GM18507 (cell line): ENCODE results near the gene MYBPH.

ENCODE experiments used
- DNase-seq: peaks from one replicate; pipeline ENCODE4 v3.0.0; 2011; ENCODE audit warnings: low read depth; ENCODE audit not compliant: insufficient read length; ENCODE audit errors: extremely low spot score
- FAIRE-seq: peaks from 2 replicates; lab custom pipeline; 2011; peaks lifted over from hg19 to GRCh38; lab: Jason Lieb, UNC

Gene MYBPH

GRCh38 chr1:203175237-203175826 lies at the start of gene MYBPH:
MYBPH (minus strand) TSS chr1:203175826; CDS start chr1:203175755, 71 bp downstream.
- FAIRE-seq (no peak), DNase-seq (no peak)

DNA sequence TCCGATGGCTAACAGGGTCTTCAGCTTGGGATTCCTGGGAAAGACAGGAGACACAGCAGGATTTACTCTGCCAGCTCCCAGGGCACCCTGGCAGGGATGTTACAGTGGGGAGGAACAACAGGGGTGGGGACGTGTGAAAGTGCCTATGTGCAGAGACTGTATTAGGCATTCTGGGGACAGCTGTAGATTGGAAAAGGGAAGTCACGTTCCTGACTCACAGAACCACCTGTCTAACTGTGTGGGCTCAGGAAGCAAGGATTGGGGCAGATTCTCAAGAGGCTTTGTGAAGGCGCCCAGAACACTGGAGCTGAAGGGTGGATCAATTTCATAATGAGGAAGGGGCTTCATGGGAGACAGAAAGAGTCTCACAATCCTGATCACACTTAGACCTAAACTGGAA lies 49.4 kb upstream of the MYBPH start:
- no peak for FAIRE-seq

DNA sequence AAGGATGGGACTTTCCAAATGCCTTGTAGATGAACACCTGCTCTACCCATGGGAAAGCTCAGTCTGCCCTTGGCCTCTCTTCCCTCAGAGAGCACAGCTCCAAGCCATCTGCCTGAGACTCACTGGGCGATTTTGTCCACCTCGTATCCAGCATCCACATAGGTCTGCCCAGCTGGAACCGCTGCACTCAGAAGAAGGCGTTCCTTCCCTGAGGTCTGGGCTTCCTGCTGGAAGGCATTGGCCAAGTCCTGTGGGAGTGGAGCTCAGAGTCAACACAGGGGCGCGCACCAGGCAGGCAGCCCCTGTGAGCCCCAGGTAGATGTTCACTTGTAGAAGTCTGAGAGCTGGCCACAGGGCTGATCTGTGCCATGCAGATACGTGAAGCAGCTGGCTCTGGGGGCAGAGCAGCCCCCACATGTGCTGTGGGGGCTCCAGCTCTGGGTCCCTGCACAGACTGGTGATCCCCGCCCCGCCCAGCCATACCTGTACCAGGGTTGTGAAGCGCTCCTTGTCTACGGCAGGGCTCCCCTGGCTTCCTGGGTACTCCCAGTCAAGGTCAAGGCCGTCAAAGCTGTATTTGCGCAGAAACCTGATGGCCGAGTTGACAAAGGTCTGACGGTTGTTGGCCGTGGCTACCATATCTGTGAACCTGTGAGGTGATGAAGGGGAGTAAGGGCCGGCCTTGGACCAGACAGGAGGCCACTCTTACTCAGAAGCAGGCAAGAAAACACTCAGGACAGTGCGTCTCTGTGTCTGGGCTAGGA lies 47.6 kb upstream of the MYBPH start:
- FAIRE-seq (no peak), DNase-seq (no peak)

More for the DNA sequence above, 49.4 kb upstream of the MYBPH start:
- DNase-seq = no peak

GRCh38 chr1:203219934-203220333 lies 44.3 kb upstream of the MYBPH start:
- no peak for FAIRE-seq

DNA sequence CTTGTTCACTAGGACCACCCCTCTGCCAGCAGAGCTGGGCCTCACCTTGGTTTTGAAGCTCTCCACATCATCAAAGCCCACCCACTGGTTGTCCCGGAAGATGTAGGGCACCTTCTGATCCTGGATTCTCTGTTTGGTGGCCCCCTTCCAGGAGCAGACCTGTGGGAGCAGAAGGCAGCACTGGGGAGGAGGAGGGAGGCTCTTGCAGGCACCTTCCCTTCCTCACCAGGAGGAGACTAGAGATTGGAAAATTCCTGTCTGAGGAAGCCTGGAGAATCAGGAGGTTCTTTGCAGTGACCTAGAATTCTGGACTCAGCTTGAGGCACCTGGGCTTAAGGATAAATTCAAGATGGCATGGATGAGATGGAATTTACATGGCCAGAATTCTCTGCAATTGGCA lies 43.5 kb upstream of the MYBPH start:
- FAIRE-seq = no peak
- DNase-seq = no peak

More at GRCh38 chr1:203219934-203220333, 44.3 kb upstream of the MYBPH start:
- no peak for DNase-seq

DNA sequence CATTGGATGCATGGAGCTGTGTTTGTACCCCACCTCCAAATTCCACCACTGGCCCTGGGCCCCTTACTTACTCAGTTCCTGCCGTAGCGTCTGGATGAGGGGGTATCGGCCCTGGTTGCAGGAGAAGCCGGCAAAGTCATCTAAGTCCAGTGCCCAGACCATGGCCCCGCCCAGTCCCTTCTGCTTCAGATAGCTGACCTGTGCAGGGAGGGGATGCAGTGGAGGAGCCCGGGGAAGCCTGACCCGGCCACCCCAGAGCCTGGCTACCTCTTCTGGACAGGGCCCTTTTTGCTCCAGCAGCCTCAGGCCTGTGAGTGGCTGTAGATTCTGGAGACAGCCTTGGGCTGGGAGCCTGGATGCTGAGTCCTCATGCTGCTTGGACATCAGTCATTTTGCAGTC lies 42.0 kb upstream of the MYBPH start:
- no peak for FAIRE-seq
- DNase-seq = no peak

GRCh38 chr1:203217139-203217655 lies 41.6 kb upstream of the MYBPH start:
- DNase-seq = no peak
- FAIRE-seq = no peak

DNA sequence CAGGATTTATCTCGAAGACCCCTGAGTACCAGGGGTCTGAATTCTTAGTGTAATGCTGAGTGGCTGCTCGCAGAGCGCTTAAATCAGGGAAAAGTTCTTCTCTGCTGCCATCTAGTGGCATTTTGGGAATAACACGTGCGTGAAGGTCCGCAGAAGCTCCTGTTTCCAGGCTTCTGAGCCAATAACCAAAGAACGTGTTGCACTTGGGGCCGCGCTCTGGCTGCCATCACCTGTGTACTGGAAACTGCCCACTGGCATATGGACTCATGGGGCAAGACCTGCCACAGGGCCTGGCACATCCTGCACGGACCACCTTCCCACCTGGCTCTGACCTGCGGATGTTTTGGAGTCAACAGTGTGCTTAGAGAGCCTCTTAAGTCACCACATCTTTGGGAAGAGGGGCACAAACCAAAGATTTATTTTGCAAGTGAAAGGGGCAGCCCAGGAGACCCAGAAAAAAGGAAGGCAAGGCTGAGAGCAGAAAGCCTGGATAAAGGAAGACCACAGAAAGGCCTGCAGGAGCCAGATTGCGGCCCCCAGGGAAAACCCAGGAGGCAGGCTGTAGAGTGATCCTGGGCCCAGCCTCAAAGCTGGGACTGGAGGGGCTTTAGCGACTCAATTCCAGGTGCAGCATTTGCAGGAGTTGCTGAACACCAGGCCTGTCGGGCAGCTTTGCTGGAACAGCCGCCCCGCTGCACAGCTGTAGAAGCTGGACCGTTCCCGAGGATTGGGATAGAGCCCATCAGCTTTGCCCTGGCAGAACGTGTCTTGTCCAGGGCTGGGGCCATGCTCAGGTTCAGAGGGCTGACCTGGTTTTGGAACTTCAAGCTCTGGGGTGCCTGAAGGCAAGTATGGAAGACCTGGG lies 40.9 kb upstream of the MYBPH start:
- FAIRE-seq = peak; percentile 81
- DNase-seq = peak; percentile 43

- DNase-seq (no peak), FAIRE-seq (no peak)
These were observed 39.9 kb upstream of the MYBPH start for GRCh38 chr1:203215573-203215972.

DNA sequence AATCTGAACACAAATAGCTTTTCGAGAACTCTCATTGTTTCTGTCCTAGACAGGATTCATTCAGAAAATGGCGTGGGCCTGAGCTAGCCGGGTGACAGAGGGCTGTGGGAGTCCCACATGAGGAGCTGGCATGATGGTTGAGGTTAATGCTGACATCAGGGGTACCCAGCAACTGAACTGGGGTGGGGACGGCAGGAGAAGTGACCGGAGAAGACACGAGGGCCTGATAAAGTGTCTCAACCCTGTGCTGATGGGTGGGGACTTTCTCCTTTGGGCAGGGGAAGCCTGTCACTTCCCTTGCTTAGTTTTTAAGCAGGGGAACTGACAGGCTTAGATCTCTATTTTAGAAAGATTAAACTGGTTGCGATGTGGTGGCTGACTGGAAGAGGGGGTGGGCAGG lies 39.2 kb upstream of the MYBPH start:
- DNase-seq (no peak), FAIRE-seq (no peak)

DNA sequence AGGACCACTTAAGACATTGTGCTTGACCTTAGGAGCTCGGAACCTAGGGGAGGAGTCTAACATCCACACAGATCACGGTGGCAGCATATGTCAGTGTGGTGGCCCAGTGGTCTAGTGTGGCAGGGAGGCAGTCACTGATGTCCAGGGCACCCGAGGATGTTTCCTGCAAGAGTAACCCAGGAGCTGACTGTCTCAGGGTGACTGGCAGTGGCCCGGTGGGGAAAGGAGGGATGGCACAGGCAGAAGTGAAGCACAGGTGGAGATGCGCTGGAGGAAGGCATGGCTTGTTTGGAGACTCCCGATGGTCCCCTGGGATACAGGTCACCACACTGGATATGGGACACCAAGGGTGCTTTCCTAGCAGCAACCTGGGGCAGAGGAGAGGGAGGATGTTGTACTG lies 37.5 kb upstream of the MYBPH start:
- FAIRE-seq = no peak
- DNase-seq = no peak

- DNase-seq (no peak), FAIRE-seq (no peak)
These were observed 36.2 kb upstream of the MYBPH start for GRCh38 chr1:203211812-203212211.

DNA sequence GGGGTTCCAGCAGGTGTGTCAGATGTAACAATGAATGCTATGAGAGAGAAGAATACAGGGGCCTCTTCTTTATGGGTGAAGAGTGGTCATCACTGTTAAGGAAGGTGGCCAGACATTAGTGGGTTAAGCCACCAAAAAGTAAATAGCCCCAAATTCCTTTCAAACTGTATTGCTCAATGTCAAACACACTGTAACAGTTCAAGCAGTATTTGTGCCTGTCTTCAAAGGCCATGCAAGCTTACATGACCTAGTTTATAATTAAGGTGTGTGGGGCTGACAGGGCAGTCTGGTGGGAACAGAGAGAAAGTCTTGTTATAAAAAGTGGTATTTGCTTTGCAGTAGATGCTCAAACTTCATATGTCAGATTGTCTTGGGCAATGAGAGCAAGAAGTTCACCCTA lies 35.4 kb upstream of the MYBPH start:
- DNase-seq = no peak
- no peak for FAIRE-seq

- FAIRE-seq (no peak), DNase-seq (no peak)
These were observed 34.7 kb upstream of the MYBPH start for GRCh38 chr1:203210350-203210749.

- FAIRE-seq (no peak), DNase-seq (no peak)
These were observed 32.6 kb upstream of the MYBPH start for GRCh38 chr1:203208181-203208580.

- DNase-seq (no peak), FAIRE-seq (no peak)
These were observed 32.1 kb upstream of the MYBPH start for GRCh38 chr1:203207751-203208150.

- DNase-seq (no peak), FAIRE-seq (no peak)
These were observed 30.6 kb upstream of the MYBPH start for GRCh38 chr1:203206129-203206687.

- DNase-seq (no peak), FAIRE-seq (no peak)
These were observed 29.1 kb upstream of the MYBPH start for GRCh38 chr1:203204756-203205155.

DNA sequence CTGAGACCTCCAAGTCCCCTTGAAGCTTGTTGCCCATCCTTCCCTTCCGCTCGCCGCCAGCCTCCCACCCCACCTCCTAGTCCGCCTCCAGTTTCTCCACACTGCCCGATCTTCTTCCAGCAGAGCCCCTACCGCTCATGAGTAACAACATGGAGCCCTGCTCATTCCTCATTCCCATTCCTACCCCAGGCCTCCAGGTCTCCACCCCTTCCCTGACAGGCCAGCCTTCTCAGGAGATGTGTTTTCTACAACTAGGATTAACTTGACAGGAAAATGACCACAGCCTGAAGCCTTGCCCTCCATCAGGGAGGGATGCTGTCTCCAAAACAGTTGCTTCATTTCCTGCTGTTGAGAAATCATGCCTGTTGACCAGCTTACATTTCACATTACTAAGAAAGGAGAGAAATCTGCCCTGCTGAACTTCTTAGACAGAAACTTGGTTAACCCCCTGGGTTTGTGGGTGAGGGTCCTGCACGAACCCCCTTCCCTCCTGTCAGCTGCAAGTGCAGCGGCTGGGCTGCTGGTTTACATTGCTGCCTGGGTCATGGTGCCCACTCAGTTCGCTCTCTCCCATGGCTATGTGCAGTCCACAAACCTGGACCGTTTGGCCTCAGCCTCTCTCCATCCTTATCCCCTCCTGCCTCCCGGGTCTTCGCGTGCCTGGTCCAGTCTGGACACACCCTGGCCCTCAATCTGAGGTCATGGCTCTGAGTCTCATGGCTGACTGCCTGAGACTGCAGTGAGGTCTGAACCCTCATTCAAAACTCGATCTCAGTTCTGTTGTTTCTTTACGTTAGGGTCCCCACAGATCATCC lies 27.0 kb upstream of the MYBPH start:
- no peak for DNase-seq
- no peak for FAIRE-seq
